Measurements from ENCODE around the gene LPP. TPM values are rescaled to one million over a fixed set of nuclear protein-coding genes. Genes with fewer than 3 reads are reported as not detected.
A peak's percentile ranks its signal among the peaks of the same experiment; 100 is the strongest.

LPP gene
- total RNA-seq, 1 donor = 196 TPM

DNA sequence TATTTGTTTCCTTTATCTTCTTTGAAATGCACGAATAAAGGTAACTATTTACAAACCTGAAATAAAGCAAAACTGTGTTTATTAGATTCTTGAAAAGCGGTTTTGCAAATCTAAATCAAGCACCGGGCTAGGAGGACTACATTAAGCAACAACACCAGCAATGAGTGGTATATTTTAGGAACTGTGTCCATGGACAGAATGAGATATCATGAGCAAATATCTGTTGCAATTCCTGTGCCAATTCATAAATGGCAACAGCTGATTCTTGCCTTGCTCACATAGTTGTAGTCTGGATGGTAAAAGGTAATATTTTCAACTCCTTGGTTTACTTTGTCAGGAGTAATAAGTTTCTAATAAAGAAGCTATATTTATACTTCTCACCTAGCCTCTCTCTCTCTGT, 403.3 kb downstream of the LPP start:
- no peak overlapping the region for H3K4me3 ChIP-seq (ENCODE audit: low read depth, low read length)
- TF ChIP-seq, protein P1, sequence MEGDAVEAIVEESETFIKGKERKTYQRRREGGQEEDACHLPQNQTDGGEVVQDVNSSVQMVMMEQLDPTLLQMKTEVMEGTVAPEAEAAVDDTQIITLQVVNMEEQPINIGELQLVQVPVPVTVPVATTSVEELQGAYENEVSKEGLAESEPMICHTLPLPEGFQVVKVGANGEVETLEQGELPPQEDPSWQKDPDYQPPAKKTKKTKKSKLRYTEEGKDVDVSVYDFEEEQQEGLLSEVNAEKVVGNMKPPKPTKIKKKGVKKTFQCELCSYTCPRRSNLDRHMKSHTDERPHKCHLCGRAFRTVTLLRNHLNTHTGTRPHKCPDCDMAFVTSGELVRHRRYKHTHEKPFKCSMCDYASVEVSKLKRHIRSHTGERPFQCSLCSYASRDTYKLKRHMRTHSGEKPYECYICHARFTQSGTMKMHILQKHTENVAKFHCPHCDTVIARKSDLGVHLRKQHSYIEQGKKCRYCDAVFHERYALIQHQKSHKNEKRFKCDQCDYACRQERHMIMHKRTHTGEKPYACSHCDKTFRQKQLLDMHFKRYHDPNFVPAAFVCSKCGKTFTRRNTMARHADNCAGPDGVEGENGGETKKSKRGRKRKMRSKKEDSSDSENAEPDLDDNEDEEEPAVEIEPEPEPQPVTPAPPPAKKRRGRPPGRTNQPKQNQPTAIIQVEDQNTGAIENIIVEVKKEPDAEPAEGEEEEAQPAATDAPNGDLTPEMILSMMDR (IDR thresholded peaks at IDR 0.05; ENCODE audit: insufficient read depth, low read depth, low read length) = no peak
- DNase-seq (ENCODE audit: low read depth) = no peak

DNA sequence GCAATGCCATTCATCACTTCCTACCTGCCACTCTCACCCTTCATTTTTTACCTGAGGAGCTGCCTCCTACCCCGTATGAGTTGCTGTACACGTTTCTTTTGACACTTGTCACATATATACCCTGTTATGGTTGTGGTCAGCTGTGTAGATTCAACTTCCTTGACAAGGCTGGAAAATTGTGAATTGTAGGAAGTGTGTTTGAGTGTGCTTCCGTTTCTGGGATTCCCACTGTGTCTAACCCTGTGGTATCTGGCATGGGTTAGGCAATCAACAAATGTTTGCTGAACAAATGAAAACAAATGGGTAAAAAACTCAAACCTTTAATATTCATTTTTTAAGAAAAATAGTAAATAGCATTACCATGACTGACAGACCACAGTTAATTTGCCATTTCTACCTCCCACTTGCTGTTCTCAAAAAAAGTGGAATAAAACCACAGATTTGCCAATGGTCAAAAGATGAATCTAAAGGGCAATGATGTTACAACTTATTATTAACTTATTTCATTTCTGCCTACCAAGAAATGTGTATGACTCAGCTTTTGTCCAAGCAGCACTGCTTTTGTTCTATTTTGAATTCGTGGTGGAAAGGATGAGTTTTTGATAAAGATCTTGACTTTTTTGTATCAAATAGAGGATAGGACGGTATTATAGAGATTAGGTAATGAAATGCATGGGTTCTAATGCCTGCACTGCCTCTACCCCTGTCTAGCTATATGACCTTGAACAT, 404.6 kb downstream of the LPP start:
- no peak overlapping the region for H3K4me3 ChIP-seq (ENCODE audit: low read depth, low read length)
- TF ChIP-seq, protein P1 (IDR thresholded peaks at IDR 0.05; ENCODE audit: insufficient read depth, low read depth, low read length) = no peak
- DNase-seq (ENCODE audit: low read depth) = no peak

DNA sequence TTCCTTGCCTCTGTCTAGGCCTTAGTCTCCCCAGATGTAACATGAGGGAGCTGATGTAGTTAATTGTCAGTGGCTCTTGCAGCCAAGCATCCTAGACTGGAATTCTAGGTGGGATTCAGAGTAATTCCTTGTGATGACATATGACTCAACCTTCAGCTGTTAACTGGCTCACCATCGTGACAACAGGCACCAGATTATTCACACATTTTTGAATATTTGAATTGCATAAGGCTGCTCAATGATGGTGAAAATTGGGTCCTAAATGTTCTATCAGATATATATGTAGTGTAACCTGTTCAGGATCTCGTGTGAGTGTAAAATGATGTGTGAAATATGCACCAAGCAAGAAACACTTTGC, 405.1 kb downstream of the LPP start:
- no peak for DNase-seq (ENCODE audit: low read depth)
- TF ChIP-seq, protein P1 (IDR thresholded peaks at IDR 0.05; ENCODE audit: insufficient read depth, low read depth, low read length) = no peak
- no peak overlapping the region for H3K4me3 ChIP-seq (ENCODE audit: low read depth, low read length)

DNA sequence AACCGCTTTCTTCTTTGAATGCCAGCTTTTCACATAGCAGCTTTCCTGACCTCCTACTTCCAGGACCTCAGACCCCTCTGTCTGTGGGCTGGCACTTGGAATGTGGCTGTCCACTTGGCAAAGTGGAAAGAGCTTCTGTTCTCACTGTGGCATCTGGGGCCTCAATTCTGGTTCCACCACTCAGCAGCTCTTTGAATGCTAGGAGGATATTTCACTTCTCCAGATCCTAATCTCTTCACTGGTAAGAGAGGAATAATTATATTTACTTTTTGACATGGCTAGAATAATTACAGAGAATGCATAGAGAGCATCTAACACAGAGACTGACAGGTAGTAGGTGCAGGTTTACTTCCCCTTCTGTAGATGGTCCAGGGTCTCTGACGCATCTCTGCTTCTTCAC, 405.9 kb downstream of the LPP start:
- TF ChIP-seq, protein P1 (IDR thresholded peaks at IDR 0.05; ENCODE audit: insufficient read depth, low read depth, low read length) = no peak
- DNase-seq (ENCODE audit: low read depth) = no peak

DNA sequence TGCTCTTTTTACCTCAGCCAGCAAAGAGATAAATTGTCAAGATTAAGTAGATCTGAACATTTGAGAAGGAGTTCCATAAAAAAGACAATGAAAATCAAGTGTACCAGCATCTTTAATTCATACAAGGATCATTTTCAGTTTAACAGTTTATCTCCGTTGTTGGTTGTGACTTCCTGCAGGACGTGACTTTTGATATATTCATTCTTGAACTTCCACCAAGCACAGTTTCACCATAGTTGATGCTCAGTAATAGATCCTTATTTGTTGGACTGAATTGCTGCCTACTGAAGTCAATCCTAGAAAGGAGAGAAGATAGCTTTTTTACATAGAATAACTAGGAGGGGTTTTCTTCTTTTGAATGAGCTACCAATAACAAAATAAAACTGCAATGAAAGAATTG, 408.2 kb downstream of the LPP start:
- no peak overlapping the region for H3K4me3 ChIP-seq (ENCODE audit: low read depth, low read length)
- TF ChIP-seq, protein P1 (IDR thresholded peaks at IDR 0.05; ENCODE audit: insufficient read depth, low read depth, low read length) = no peak
- no peak for DNase-seq (ENCODE audit: low read depth)

More for the DNA sequence above, 405.9 kb downstream of the LPP start:
- no peak overlapping the region for H3K4me3 ChIP-seq (ENCODE audit: low read depth, low read length)

DNA sequence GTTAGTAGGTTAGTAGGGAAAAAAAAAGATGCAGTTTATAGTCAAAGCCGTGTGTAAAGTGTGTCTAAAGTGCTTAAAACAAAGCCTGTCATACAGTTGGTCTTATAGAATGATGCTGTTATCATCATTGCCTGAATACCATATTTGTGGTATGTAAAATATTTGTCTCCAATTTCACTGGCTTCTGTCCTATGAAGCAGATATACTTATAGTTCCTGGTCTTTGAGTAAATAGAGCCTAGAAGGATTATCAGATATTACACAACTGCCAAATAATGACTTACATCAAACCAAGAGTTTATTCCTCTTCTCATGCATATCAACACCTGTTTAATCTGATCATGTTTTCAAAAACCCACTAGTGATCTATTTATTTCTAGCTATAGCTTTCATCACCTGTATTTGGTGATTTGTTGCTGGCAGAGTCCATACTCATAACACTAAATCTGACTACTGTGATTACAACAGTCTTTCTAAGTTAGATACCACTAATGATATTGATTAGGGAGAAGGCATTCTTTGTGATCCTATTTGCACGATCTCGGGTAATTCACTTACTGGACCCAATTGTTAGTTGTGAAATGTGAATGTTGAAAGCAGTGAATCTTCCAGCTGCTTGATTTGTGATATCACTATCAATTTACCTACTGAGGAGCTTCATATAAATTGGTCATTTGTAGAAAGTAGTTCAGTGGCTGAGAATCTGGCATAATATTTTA, 413.7 kb downstream of the LPP start:
- peak; percentile 30 for DNase-seq (ENCODE audit: low read depth)
- TF ChIP-seq, protein P1 (IDR thresholded peaks at IDR 0.05; ENCODE audit: insufficient read depth, low read depth, low read length) = no peak
- no peak overlapping the region for H3K4me3 ChIP-seq (ENCODE audit: low read depth, low read length)
